GM19240 (cell line): ENCODE data around the gene RPL37A.

Experiments used
- DNase-seq: peaks from one replicate; pipeline ENCODE4 v3.0.0; 2011; ENCODE audit warnings: low spot score; ENCODE audit not compliant: insufficient read length

Gene RPL37A

GRCh38 chr2:216498379-216499352 is at the start of gene RPL37A:
Gene RPL37A, plus strand, starts transcription at chr2:216498844. Its CDS starts 31 bp downstream, at chr2:216498875.
- DNase-seq, result peak; percentile 52

GRCh38 chr2:216450346-216450745 is 48.3 kb upstream of the RPL37A start:
- no peak for DNase-seq

- DNase-seq, result no peak
These were observed 47.9 kb upstream of the RPL37A start for GRCh38 chr2:216450784-216451183.

GRCh38 chr2:216453955-216454614 is 44.6 kb upstream of the RPL37A start:
- no peak for DNase-seq

- DNase-seq, result no peak
These were observed 35.5 kb upstream of the RPL37A start for GRCh38 chr2:216463148-216463547.

- DNase-seq, result no peak
These were observed 34.4 kb upstream of the RPL37A start for GRCh38 chr2:216464104-216464720.

- no peak for DNase-seq
These were observed 33.0 kb upstream of the RPL37A start for GRCh38 chr2:216465579-216466195.

GRCh38 chr2:216467845-216468244 is 30.8 kb upstream of the RPL37A start:
- DNase-seq, result no peak

GRCh38 chr2:216469661-216470060 is 29.0 kb upstream of the RPL37A start:
- no peak for DNase-seq

- DNase-seq, result no peak
These were observed 25.5 kb upstream of the RPL37A start for GRCh38 chr2:216473187-216473586.

GRCh38 chr2:216474925-216475670 is 23.5 kb upstream of the RPL37A start:
- no peak for DNase-seq

GRCh38 chr2:216475767-216476166 is 22.9 kb upstream of the RPL37A start:
- DNase-seq, result no peak

GRCh38 chr2:216477283-216478035 is 21.2 kb upstream of the RPL37A start:
- DNase-seq, result no peak

- no peak for DNase-seq
These were observed 20.5 kb upstream of the RPL37A start for GRCh38 chr2:216478151-216478550.

- DNase-seq, result no peak
These were observed 19.9 kb upstream of the RPL37A start for GRCh38 chr2:216478791-216479190.

GRCh38 chr2:216480221-216480620 is 18.4 kb upstream of the RPL37A start:
- no peak for DNase-seq

- no peak for DNase-seq
These were observed 16.0 kb upstream of the RPL37A start for GRCh38 chr2:216482640-216483039.

- no peak for DNase-seq
These were observed 13.4 kb upstream of the RPL37A start for GRCh38 chr2:216485237-216485636.

- DNase-seq, result no peak
These were observed 12.9 kb upstream of the RPL37A start for GRCh38 chr2:216485745-216486144.

GRCh38 chr2:216486271-216486670 is 12.4 kb upstream of the RPL37A start:
- no peak for DNase-seq
